HT1080 (cell line): Measurements from ENCODE around the gene SLC6A6. TPM values are rescaled to one million over a fixed set of nuclear protein-coding genes. Genes with fewer than 3 reads are reported as not detected.
"Not testable (repeated sequence)": the region's sequence is repeated elsewhere in the genome, so short reads cannot be mapped to it uniquely, and the experiment has no call there.

Source experiments
- DNase-seq: peaks from one replicate; pipeline ENCODE4 v3.0.0-alpha.2; 2015; ENCODE audit warnings: low read depth
- total RNA-seq: library from RNA; depleted of rRNA; stranded (reverse); fragments of >200 nt; shearing (Covaris generic); gene quantifications from 2 replicates; pipeline ENCODE4 v1.2.3, GENCODE V29; 2014

The SLC6A6 gene
- total RNA-seq, 1 experiment from 2014 or later: 40.1 TPM

- no peak for DNase-seq
Observed at GRCh38 chr3:14434498-14435151, 32.2 kb downstream of the SLC6A6 start.

- DNase-seq: peak; percentile 22
Observed at GRCh38 chr3:14435175-14436014, 33.0 kb downstream of the SLC6A6 start.

GRCh38 chr3:14436954-14437281 lies 34.5 kb downstream of the SLC6A6 start:
- DNase-seq: no peak

DNA sequence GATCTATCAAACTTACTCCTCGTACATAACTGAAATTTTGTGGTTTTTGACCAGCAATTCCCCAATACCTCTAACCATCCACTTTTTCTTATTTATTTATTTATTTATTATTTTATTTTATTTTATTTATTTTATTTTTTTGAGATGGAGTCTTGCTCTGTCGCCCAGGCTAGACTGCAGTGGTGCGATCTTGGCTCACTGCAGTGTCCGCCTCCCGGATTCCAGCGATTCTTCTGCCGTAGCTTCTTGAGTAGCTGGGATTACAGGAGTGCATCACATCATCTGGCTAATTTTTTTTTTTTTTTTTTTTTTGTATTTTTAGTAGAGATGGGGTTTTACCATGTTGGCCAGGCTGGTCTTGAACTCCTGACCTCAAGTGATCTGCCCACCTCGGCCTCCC lies 35.3 kb downstream of the SLC6A6 start:
- DNase-seq: not testable (repeated sequence)

DNA sequence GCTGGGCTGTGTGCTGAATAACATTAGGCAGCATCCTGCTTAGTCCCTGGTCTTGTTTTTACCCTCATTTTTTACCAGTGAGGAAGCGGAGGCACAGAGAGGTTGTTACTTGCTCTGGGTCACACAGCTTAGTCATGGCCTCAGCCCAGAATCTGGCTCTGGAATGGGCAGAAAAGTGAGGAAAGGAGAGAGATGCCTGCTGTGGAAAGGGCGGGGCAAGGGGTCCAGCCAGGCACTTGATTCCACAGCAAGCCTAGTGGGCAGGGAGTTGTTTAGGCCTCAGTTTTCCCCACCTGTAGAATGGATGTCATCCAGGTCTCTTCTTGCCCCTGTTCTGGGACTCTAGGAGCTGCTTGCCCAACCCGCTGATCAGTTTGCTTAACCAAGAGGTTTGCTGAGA lies 35.9 kb downstream of the SLC6A6 start:
- DNase-seq: no peak

DNA sequence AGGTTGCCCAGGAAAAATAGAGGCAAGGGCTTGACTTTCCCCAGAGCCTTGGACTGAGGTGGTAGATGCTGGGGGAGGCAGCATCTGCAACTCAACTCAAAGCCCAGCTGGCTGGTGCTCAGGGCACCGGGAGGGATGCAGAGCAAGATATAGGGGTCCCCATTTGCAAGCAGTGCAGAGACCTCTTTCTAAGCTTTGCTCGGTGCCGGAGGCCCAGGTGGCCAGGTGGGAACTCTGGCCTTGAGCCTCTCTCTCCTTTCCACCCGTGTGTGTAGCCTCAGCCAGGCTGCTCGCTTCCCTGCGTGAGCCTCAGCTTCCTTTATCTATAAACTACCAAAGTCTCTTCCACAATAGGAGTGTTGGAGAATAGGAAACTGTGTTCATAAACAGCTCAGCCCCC lies 36.5 kb downstream of the SLC6A6 start:
- DNase-seq: no peak

GRCh38 chr3:14439501-14440167 lies 37.2 kb downstream of the SLC6A6 start:
- no peak for DNase-seq

DNA sequence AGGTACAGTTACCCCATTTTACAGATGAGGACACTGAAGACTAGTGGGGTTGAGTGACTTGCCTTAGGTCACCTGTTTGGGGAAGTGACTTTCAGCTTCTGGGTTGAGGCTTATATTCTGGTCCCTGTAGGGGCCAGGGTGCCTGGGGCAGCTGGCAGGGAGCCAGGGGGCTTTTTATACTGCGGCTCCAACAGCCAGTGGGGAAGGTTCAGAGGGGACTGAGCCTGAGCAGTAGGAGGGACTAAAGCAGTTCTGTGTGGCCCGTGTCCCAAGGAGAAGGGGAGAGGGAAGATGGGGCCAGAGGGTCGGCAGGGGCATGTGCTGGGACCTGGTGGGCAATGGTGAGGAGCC lies 37.7 kb downstream of the SLC6A6 start:
- DNase-seq: no peak

DNA sequence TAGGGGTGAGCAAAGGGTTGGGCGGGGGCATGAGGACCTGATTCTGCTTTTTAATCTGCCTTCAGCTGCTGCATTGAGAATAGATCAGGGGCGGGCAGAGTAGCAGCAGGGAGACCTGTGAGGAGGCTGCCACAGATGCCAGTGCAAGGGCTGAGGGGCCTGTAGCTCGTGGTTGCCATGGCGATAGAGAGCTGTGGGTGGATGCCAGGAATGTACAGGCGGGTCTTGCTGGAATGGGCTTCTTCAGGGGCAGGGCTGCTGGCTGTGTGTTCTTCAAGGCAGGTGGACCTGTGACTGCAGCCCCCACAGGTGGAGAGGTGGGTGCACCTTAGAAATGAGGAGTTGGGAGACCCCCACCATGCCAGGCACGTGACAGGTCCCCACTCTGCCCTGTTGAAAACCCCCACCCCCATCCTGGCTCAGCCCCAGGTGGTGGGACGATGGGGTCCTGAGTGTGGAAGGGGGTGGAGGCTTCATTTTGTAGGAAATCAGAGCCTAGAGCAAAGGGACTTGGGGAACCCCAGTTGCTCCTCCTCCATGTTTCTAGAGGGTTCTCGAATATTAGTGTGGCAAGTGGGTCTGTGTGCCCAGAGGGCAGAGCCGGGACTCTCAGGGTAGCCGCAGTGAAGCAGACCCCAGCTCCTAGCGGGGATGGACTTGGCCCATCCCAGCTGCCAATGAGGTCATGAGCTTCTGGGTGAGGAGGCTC lies 38.3 kb downstream of the SLC6A6 start:
- DNase-seq: peak; percentile 43

DNA sequence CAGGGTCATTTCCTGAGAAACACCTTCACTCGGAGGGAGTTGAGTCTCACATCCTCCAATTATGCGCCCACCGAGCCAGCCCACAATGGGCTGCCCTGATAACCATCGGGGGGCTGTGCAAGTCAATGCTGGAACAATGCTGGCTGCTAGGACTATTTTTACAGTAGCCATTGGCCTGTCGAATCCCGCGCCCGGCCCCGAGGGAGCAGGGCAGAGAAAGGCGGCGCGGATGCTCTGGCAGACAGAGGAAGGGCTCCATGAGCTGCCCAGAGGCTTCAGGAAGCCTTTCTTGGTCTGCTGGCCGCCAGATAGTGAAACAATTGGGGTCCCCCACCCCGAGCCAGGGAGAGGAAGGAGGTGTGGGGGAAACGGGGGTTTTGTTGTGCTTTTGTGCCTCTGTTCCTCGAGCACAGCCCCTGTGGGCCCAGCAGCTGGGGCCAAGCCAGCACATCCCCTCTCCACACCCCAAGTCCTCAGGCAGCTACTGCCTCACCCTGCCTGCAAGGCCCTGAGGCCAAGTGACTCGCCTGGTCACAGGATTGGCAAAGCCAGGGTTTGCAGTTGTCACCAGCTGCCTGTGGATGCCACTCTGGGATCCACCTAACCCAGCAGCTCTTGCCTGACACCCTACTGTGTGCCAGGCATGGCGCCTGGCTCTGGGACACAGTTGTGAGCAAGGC lies 39.0 kb downstream of the SLC6A6 start:
- no peak for DNase-seq

DNA sequence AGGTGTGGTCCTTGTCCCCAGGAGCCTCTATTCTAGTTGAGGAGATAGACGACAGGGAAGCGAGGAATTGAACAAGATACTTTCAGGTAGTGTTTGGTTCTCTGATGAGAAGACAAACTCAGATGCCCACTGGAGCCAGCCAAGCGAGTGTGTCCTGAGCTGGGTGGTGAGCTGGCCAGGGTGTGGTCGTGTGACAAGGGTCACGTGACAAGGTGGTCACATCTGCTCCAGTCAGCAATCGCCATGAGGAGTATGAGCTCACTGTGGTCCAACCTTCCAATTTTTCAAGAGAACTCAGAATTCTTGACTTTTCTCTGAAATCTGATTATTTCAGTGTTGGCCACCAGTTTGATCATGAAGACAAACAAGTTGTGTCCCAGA lies 39.5 kb downstream of the SLC6A6 start:
- no peak for DNase-seq

GRCh38 chr3:14444380-14444779 lies 42.0 kb downstream of the SLC6A6 start:
- no peak for DNase-seq

- DNase-seq: no peak
Observed at GRCh38 chr3:14445773-14446172, 43.4 kb downstream of the SLC6A6 start.

- DNase-seq: no peak
Observed at GRCh38 chr3:14446988-14447570, 44.7 kb downstream of the SLC6A6 start.

DNA sequence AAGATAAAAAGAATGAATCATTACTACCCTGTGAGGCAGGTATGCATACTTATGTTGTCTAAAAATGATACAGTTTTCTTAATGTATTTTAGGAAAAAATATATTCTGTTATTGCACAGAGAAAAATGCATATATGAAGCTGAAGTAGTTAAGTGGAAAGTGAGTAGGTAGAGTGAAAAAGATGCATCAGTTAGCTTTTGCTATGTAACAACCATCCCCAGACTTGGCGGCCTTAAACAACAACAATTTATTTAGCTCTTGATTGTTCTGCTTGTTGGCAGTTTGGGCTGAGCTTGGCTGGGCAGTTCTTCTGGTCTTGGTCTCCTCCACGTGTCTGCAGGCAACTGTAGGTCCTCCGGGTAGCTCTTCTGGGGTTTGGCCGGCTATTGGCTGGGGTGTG lies 45.7 kb downstream of the SLC6A6 start:
- no peak for DNase-seq

DNA sequence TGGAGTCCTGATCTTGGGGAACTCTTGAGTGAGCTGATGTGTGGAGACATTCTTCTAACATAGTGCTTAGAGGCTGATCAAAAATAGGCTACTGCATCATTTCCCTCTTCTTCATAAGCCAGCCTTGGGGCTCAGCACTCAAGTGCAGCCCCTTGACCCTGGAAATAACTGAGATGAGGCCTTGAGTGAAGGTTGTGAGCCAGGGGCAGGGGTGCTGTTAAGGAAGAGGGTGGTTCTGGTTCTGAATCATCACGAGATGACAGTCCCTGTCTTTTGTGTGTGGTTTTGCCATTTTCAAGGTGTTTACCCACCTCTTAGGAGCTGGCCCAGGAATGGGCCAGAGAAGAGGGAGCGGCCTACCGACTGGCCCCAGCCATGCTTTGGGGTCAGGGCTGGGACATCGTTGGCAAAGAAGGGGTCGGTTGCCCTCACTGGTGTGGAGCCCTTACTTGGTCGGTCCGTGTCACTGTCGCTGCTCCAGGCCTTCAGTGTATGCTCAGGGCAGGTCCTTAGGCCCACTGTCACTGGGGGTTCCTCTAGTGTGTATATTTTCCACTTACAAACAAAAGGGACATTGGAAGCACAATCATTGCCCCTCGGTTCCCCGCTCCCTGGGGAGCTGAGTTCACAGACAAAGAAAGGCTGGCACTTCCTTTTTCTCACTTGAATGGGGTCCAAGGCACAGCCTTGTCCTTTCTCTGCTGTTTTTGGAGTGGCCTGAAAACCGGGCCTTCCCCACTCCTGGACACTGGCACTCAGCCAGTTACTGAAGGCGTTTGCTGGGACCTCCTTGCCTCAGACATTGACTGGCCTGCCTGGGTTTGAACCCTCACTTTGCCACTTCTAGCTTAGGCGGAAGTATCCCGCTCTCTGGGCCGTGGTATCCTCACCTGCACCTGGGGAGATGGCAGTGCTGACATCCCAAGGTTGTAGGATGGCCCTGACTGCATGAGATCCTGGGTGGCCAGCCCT lies 46.6 kb downstream of the SLC6A6 start:
- DNase-seq: no peak

- DNase-seq: no peak
Observed at GRCh38 chr3:14450506-14450905, 48.1 kb downstream of the SLC6A6 start.

GRCh38 chr3:14450922-14451606 lies 48.7 kb downstream of the SLC6A6 start:
- no peak for DNase-seq
